ENCODE data around the gene ACD. TPM values are rescaled to one million over a fixed set of nuclear protein-coding genes. Genes with fewer than 3 reads are reported as not detected.

The ACD gene
- total RNA-seq, 1 experiment from 2014 or later = 33.6 TPM

GRCh38 chr16:67645397-67646121 lies 14.5 kb downstream of the ACD start:
- H3K4me3 Mint-ChIP-seq (ENCODE audit: unreplicated experiment) = no peak overlapping the region
- intact Hi-C loops (cut with micrococcal nuclease) = no loop called here
- peaks cover 9% of the 10 kb centered on the region for H3K27me3 Mint-ChIP-seq (ENCODE audit: insufficient read depth, unreplicated experiment)
- no TSS peak for BruUV-seq (replicated peaks)
- no peaks in the 10 kb centered on the region for H3K9me3 Mint-ChIP-seq (ENCODE audit: unreplicated experiment)
- POLR2A ChIA-PET = no interaction called here
- no peak for TF ChIP-seq CTCF (IDR thresholded peaks at IDR 0.05; ENCODE audit: unreplicated experiment)
- H3K27ac Mint-ChIP-seq (ENCODE audit: low read depth, unreplicated experiment) = no peak overlapping the region
- CTCF ChIA-PET = interaction anchor here (0.5 to 2.0 kb wide), 8 partner anchors 21 to 219 kb away, joined by 3 to 8 read pairs (median 3); no protein-coding TSS in a partner anchor
- H3K4me1 Mint-ChIP-seq (ENCODE audit: insufficient read depth, unreplicated experiment) = peaks cover 5% of the 10 kb centered on the region
- DNase-seq (ENCODE audit: unreplicated experiment) = no peak
- H3K36me3 Mint-ChIP-seq (ENCODE audit: insufficient read depth, unreplicated experiment) = peaks cover 5% of the 10 kb centered on the region

DNA sequence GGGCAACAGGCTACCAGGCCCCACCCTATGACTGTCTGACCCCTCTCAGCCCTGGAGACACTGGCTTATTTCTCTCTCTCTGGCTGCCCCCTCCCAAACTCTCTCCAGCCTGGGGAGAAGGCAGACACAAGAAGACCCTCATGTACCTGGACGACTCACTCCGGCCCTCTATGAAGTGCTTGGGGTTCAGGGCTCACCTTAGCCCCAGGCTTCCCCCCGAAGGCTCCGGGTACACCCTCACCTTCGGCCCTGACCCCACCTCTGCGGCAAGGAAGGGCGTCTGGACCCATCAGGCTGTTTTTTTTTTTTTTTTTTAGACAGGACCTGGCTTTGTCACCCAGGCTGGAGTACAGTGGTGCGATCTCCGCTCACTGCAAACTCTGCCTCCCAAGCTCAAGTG lies 16.0 kb downstream of the ACD start:
- ChIA-PET POLR2A (interaction anchor here (1.1 kb wide), 1 partner anchor 88 kb away, joined by 3 read pairs; no protein-coding TSS in a partner anchor), CTCF (interaction anchor here (0.6 to 2.0 kb wide), 9 partner anchors 11 to 123 kb away, joined by 3 to 6 read pairs (median 4); no protein-coding TSS in a partner anchor)
- DNase-seq (ENCODE audit: unreplicated experiment) = no peak
- no peak overlapping the region for H3K27ac Mint-ChIP-seq (ENCODE audit: low read depth, unreplicated experiment)
- no peak for TF ChIP-seq CTCF (IDR thresholded peaks at IDR 0.05; ENCODE audit: unreplicated experiment)
- H3K27me3 Mint-ChIP-seq (ENCODE audit: insufficient read depth, unreplicated experiment) = no peaks in the 10 kb centered on the region
- peaks cover 5% of the 10 kb centered on the region for H3K36me3 Mint-ChIP-seq (ENCODE audit: insufficient read depth, unreplicated experiment)
- H3K4me1 Mint-ChIP-seq (ENCODE audit: insufficient read depth, unreplicated experiment) = peaks cover 5% of the 10 kb centered on the region
- BruUV-seq (replicated peaks) = no TSS peak
- H3K9me3 Mint-ChIP-seq (ENCODE audit: unreplicated experiment) = no peaks in the 10 kb centered on the region
- no peak overlapping the region for H3K4me3 Mint-ChIP-seq (ENCODE audit: unreplicated experiment)
- intact Hi-C loops (cut with micrococcal nuclease) = loop anchor here (5.0 kb wide), 1 partner anchor 82 kb away; the partner anchor contains the start of gene CTCF

- no peak for TF ChIP-seq CTCF (IDR thresholded peaks at IDR 0.05; ENCODE audit: unreplicated experiment)
- no peaks in the 10 kb centered on the region for H3K27me3 Mint-ChIP-seq (ENCODE audit: insufficient read depth, unreplicated experiment)
- CTCF ChIA-PET = interaction anchor here (0.6 to 1.5 kb wide), 8 partner anchors 18 to 693 kb away, joined by 3 to 5 read pairs (median 4); partner anchors contain the start of gene ACD
- POLR2A ChIA-PET = interaction anchor here (0.5 to 1.4 kb wide), 6 partner anchors 8 to 691 kb away, joined by 3 to 4 read pairs (median 3); partner anchors contain the start of genes ACD and PARD6A
- H3K27ac Mint-ChIP-seq (ENCODE audit: low read depth, unreplicated experiment) = no peak overlapping the region
- BruUV-seq (replicated peaks) = no TSS peak
- H3K4me3 Mint-ChIP-seq (ENCODE audit: unreplicated experiment) = no peak overlapping the region
- peaks cover 5% of the 10 kb centered on the region for H3K4me1 Mint-ChIP-seq (ENCODE audit: insufficient read depth, unreplicated experiment)
- H3K9me3 Mint-ChIP-seq (ENCODE audit: unreplicated experiment) = no peaks in the 10 kb centered on the region
- peaks cover 25% of the 10 kb centered on the region for H3K36me3 Mint-ChIP-seq (ENCODE audit: insufficient read depth, unreplicated experiment)
- intact Hi-C loops (cut with micrococcal nuclease) = loop anchor here (5.0 kb wide), 1 partner anchor 80 kb away; the partner anchor contains the start of gene CTCF
- DNase-seq (ENCODE audit: unreplicated experiment) = peak; percentile 49
Observed at GRCh38 chr16:67641779-67642708, 18.0 kb downstream of the ACD start.

- POLR2A ChIA-PET = no interaction called here
- CTCF ChIA-PET = interaction anchor here (1.0 to 1.7 kb wide), 3 partner anchors 9 to 117 kb away, joined by 4 to 6 read pairs (median 4); no protein-coding TSS in a partner anchor
- TF ChIP-seq CTCF (IDR thresholded peaks at IDR 0.05; ENCODE audit: unreplicated experiment) = no peak
- Mint-ChIP-seq H3K4me3 (ENCODE audit: unreplicated experiment) (no peak overlapping the region), H3K27ac (ENCODE audit: low read depth, unreplicated experiment) (no peak overlapping the region), H3K36me3 (ENCODE audit: insufficient read depth, unreplicated experiment) (peaks cover 66% of the 10 kb centered on the region), H3K9me3 (ENCODE audit: unreplicated experiment) (no peaks in the 10 kb centered on the region), H3K4me1 (ENCODE audit: insufficient read depth, unreplicated experiment) (peaks cover 5% of the 10 kb centered on the region), H3K27me3 (ENCODE audit: insufficient read depth, unreplicated experiment) (no peaks in the 10 kb centered on the region)
- BruUV-seq (replicated peaks) = no TSS peak
- no peak for DNase-seq (ENCODE audit: unreplicated experiment)
- intact Hi-C loops (cut with micrococcal nuclease) = no loop called here
Observed at GRCh38 chr16:67637625-67638024, 22.4 kb downstream of the ACD start.
